Activated T-cell treated with anti-CD3 and anti-CD28 coated beads for 1 hour (primary cell): ENCODE measurements around the gene BCAS3.

ENCODE experiments used
- DNase-seq: peaks from one replicate; pipeline ENCODE4 v3.0.0-alpha.2; 2020; ENCODE audit warnings: low read depth

BCAS3 gene

GRCh38 chr17:61294286-61294685, 616.6 kb downstream of the BCAS3 start:
- no peak for DNase-seq

- no peak for DNase-seq
These were observed 617.1 kb downstream of the BCAS3 start for GRCh38 chr17:61294777-61295176.

GRCh38 chr17:61296058-61296457, 618.4 kb downstream of the BCAS3 start:
- no peak for DNase-seq

GRCh38 chr17:61299517-61300513, 622.2 kb downstream of the BCAS3 start:
- no peak for DNase-seq

- no peak for DNase-seq
These were observed 625.5 kb downstream of the BCAS3 start for GRCh38 chr17:61302953-61303816.

- no peak for DNase-seq
These were observed 626.1 kb downstream of the BCAS3 start for GRCh38 chr17:61303817-61304096.

GRCh38 chr17:61305024-61305423, 627.4 kb downstream of the BCAS3 start:
- no peak for DNase-seq

- no peak for DNase-seq
These were observed 628.4 kb downstream of the BCAS3 start for GRCh38 chr17:61306003-61306402.

GRCh38 chr17:61307905-61308886, 630.5 kb downstream of the BCAS3 start:
- DNase-seq = no peak

- DNase-seq = no peak
These were observed 632.0 kb downstream of the BCAS3 start for GRCh38 chr17:61309362-61310256.

GRCh38 chr17:61310590-61310989, 632.9 kb downstream of the BCAS3 start:
- DNase-seq = no peak

- DNase-seq = no peak
These were observed 635.0 kb downstream of the BCAS3 start for GRCh38 chr17:61312406-61313295.

- no peak for DNase-seq
These were observed 636.0 kb downstream of the BCAS3 start for GRCh38 chr17:61313461-61314326.

- no peak for DNase-seq
These were observed 636.9 kb downstream of the BCAS3 start for GRCh38 chr17:61314368-61315078.

- DNase-seq = no peak
These were observed 639.0 kb downstream of the BCAS3 start for GRCh38 chr17:61316633-61317032.

- DNase-seq = no peak
These were observed 640.1 kb downstream of the BCAS3 start for GRCh38 chr17:61317779-61318178.

GRCh38 chr17:61318684-61319098, 641.0 kb downstream of the BCAS3 start:
- DNase-seq = no peak

GRCh38 chr17:61321344-61321743, 643.7 kb downstream of the BCAS3 start:
- no peak for DNase-seq
